ENCODE data around the gene ZNF112. TPM values are rescaled to one million over a fixed set of nuclear protein-coding genes. Genes with fewer than 3 reads are reported as not detected.
A peak's percentile ranks its signal among the peaks of the same experiment; 100 is the strongest.

The ZNF112 gene
- total and polyA plus RNA-seq, 2 experiments from 2014 or later: 2.6 to 8.8 TPM

DNA sequence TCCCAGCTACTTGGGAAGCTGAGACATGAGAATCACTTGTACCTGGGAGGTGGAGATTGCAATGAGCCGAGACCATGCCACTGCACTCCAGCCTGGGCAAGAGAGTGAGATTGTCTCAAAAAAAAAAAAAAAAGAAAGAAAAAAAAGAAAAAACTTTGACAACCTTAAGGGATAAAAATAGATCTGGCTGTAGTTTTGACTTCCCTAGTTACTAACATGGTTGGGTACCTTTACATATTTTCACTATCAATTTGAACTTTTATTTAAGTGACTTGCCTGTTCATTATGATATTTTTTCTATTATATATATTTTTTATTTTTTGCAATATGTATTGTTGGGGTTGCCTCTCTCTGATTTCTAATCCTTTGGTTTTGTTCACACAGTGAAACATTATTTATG is 43.2 kb downstream of the ZNF112 start:
- H3K36me3 ChIP-seq (replicated peaks; ENCODE audit: insufficient read depth, low read depth): no peaks in the 10 kb centered on the region
- H3K4me3 ChIP-seq: no peak overlapping the region
- DNase-seq (ENCODE audit: low spot score): no peak
- H2AFZ ChIP-seq: no peak overlapping the region
- no peak overlapping the region for H3K27ac ChIP-seq
- H4K20me1 ChIP-seq (ENCODE audit: insufficient read depth, poor library complexity, severe bottlenecking): no peaks in the 10 kb centered on the region
- no peaks in the 10 kb centered on the region for H3K9me3 ChIP-seq (ENCODE audit: low read depth)
- no peaks in the 10 kb centered on the region for H3K79me2 ChIP-seq
- no peak overlapping the region for H3K4me2 ChIP-seq
- TF ChIP-seq EZH2phosphoT487 (IDR thresholded peaks at IDR 0.05; ENCODE audit: low read depth, severe bottlenecking, unreplicated experiment) (no peak), EZH2 (IDR thresholded peaks at IDR 0.05; ENCODE audit: borderline replicate concordance) (no peak), CTCF (IDR thresholded peaks at IDR 0.05; ENCODE audit: poor library complexity) (no peak)
- no peaks in the 10 kb centered on the region for H3K27me3 ChIP-seq
- H3K9me2 ChIP-seq (replicated peaks; ENCODE audit: insufficient read depth): no peaks in the 10 kb centered on the region
- 92% methylated on average over 1 of the region's 1 CpG for WGBS (ENCODE audit: low lambda C conversion rate, missing lambda C conversion rate)
- no peaks in the 10 kb centered on the region for H3K4me1 ChIP-seq (ENCODE audit: insufficient read depth)

GRCh38 chr19:44308011-44308410 is 48.5 kb downstream of the ZNF112 start:
- DNase-seq (ENCODE audit: low spot score): no peak
- 87% methylated on average over 3 of the region's 3 CpGs for WGBS (ENCODE audit: low lambda C conversion rate, missing lambda C conversion rate)
- no peaks in the 10 kb centered on the region for H3K9me3 ChIP-seq (ENCODE audit: low read depth)
- TF ChIP-seq EZH2 (IDR thresholded peaks at IDR 0.05; ENCODE audit: borderline replicate concordance) (no peak), CTCF (IDR thresholded peaks at IDR 0.05; ENCODE audit: poor library complexity) (no peak), EZH2phosphoT487 (IDR thresholded peaks at IDR 0.05; ENCODE audit: low read depth, severe bottlenecking, unreplicated experiment) (no peak)
- H3K9me2 ChIP-seq (replicated peaks; ENCODE audit: insufficient read depth): no peaks in the 10 kb centered on the region
- H2AFZ ChIP-seq: no peak overlapping the region
- peaks cover 5% of the 10 kb centered on the region for H3K79me2 ChIP-seq
- H3K27me3 ChIP-seq: no peaks in the 10 kb centered on the region
- no peak overlapping the region for H3K27ac ChIP-seq
- no peaks in the 10 kb centered on the region for H3K36me3 ChIP-seq (replicated peaks; ENCODE audit: insufficient read depth, low read depth)
- no peak overlapping the region for H3K4me2 ChIP-seq
- H3K4me3 ChIP-seq: no peak overlapping the region
- peaks cover 8% of the 10 kb centered on the region for H3K4me1 ChIP-seq (ENCODE audit: insufficient read depth)
- H4K20me1 ChIP-seq (ENCODE audit: insufficient read depth, poor library complexity, severe bottlenecking): no peaks in the 10 kb centered on the region

- TF ChIP-seq CTCF (IDR thresholded peaks at IDR 0.05; ENCODE audit: poor library complexity) (no peak), EZH2 (IDR thresholded peaks at IDR 0.05; ENCODE audit: borderline replicate concordance) (no peak), EZH2phosphoT487 (IDR thresholded peaks at IDR 0.05; ENCODE audit: low read depth, severe bottlenecking, unreplicated experiment) (no peak)
- no peaks in the 10 kb centered on the region for H3K27me3 ChIP-seq
- H3K4me3 ChIP-seq: no peak overlapping the region
- no peaks in the 10 kb centered on the region for H3K36me3 ChIP-seq (replicated peaks; ENCODE audit: insufficient read depth, low read depth)
- H3K4me1 ChIP-seq (ENCODE audit: insufficient read depth): peaks cover 8% of the 10 kb centered on the region
- WGBS (ENCODE audit: low lambda C conversion rate, missing lambda C conversion rate): 95% methylated on average over 15 of the region's 15 CpGs
- H3K27ac ChIP-seq: no peak overlapping the region
- no peaks in the 10 kb centered on the region for H4K20me1 ChIP-seq (ENCODE audit: insufficient read depth, poor library complexity, severe bottlenecking)
- no peak overlapping the region for H3K4me2 ChIP-seq
- peaks cover 5% of the 10 kb centered on the region for H3K79me2 ChIP-seq
- no peak for DNase-seq (ENCODE audit: low spot score)
- no peak overlapping the region for H2AFZ ChIP-seq
- H3K9me3 ChIP-seq (ENCODE audit: low read depth): no peaks in the 10 kb centered on the region
- H3K9me2 ChIP-seq (replicated peaks; ENCODE audit: insufficient read depth): no peaks in the 10 kb centered on the region
These were observed 50.2 kb downstream of the ZNF112 start for GRCh38 chr19:44306283-44306682.

DNA sequence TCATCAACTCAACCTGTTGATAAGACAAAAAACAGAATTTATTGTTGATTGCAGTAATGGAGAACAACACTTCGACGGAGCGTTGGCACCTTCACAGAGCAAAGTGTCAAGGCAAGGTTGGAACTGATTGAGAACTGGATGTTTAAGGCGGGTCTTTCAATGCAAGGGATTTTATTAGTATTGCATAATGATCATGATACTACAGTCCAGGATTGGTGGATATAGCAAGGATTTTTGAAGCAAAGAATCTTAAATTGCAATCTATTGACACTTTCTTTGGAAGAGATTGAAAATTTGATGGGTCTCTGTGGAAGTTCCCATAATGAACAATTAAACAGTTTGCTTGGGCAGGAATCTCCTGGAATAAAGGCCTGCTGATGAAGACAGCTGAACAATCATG is 51.0 kb downstream of the ZNF112 start:
- Histone ChIP-seq H3K27ac (no peak overlapping the region), H3K4me1 (ENCODE audit: insufficient read depth) (peaks cover 8% of the 10 kb centered on the region), H3K9me3 (ENCODE audit: low read depth) (no peaks in the 10 kb centered on the region), H3K79me2 (peaks cover 5% of the 10 kb centered on the region), H3K36me3 (replicated peaks; ENCODE audit: insufficient read depth, low read depth) (no peaks in the 10 kb centered on the region), H2AFZ (peak overlapping the region; percentile 54), H3K27me3 (no peaks in the 10 kb centered on the region), H4K20me1 (ENCODE audit: insufficient read depth, poor library complexity, severe bottlenecking) (no peaks in the 10 kb centered on the region), H3K4me3 (no peak overlapping the region), H3K9me2 (replicated peaks; ENCODE audit: insufficient read depth) (no peaks in the 10 kb centered on the region), H3K4me2 (peak overlapping the region; percentile 69)
- TF ChIP-seq EZH2phosphoT487 (IDR thresholded peaks at IDR 0.05; ENCODE audit: low read depth, severe bottlenecking, unreplicated experiment): no peak
- no peak for TF ChIP-seq EZH2 (IDR thresholded peaks at IDR 0.05; ENCODE audit: borderline replicate concordance)
- TF ChIP-seq CTCF (IDR thresholded peaks at IDR 0.05; ENCODE audit: poor library complexity): no peak
- 95% methylated on average over 4 of the region's 4 CpGs for WGBS (ENCODE audit: low lambda C conversion rate, missing lambda C conversion rate)
- DNase-seq (ENCODE audit: low spot score): no peak

Measured in hepatocyte (in vitro differentiated cells).